Activated CD8-positive, alpha-beta T cell treated with anti-CD3 and anti-CD28 coated beads for 36 hours (primary cell): ENCODE results near the gene TNFAIP1. TPM values are rescaled to one million over a fixed set of nuclear protein-coding genes. Genes with fewer than 3 reads are reported as not detected.

Experiments used
- ATAC-seq: fragments of 200-7000 bp; cut with Tn5 transposase; one replicate; pipeline ENCODE4 v1.10.0; 2021; ENCODE audit warnings: mild to moderate bottlenecking, moderate library complexity
- CTCF ChIA-PET: fragments of 350-600 bp; sonication (Branson Sonifier 250); formaldehyde crosslinking; loops from one replicate; lab custom pipeline; 2021; ENCODE audit warnings: antibody characterized with exemption; lab: Charles Lee
- POLR2A ChIA-PET: fragments of 350-600 bp; sonication (Branson Sonifier 250); formaldehyde crosslinking; loops from one replicate; lab custom pipeline; 2021; ENCODE audit warnings: antibody characterized with exemption; lab: Charles Lee
- DNase-seq: peaks from one replicate; pipeline ENCODE4 v3.0.0-alpha.2; 2020
- H3K27ac Mint-ChIP-seq: one replicate; pipeline ENCODE4 v1.8.0; 2021; ENCODE audit warnings: mild to moderate bottlenecking, mixed read lengths
- H3K27me3 Mint-ChIP-seq: one replicate; pipeline ENCODE4 v1.8.0; 2021; ENCODE audit warnings: mixed read lengths
- H3K36me3 Mint-ChIP-seq: one replicate; pipeline ENCODE4 v1.8.0; 2021; ENCODE audit warnings: low read depth, mixed read lengths
- H3K4me1 Mint-ChIP-seq: one replicate; pipeline ENCODE4 v1.8.0; 2021; ENCODE audit warnings: low read depth, mixed read lengths
- H3K4me3 Mint-ChIP-seq: one replicate; pipeline ENCODE4 v1.8.0; 2021; ENCODE audit warnings: mild to moderate bottlenecking, moderate library complexity, mixed read lengths
- H3K9me3 Mint-ChIP-seq: one replicate; pipeline ENCODE4 v1.8.0; 2021; ENCODE audit warnings: mixed read lengths
- CTCF ChIP-seq: fragments of 200-600 bp; IDR thresholded peaks from one replicate; pipeline ENCODE4 v1.8.0; 2022; ENCODE audit warnings: antibody characterized with exemption, mild to moderate bottlenecking
- intact Hi-C: fragments of 100-400 bp; cut with micrococcal nuclease; formaldehyde crosslinking; loops from one replicate; pipeline ENCODE4 v1.10.0; 2022
- total RNA-seq, 2 experiments: library from RNA; stranded (reverse); gene quantifications; one replicate each; pipeline ENCODE4 v1.2.3, GENCODE V29; 2021

Gene TNFAIP1
- total RNA-seq, 2 experiments from 2014 or later, result 19.5 to 20.9 TPM

GRCh38 chr17:28364665-28365363 lies 29.3 kb downstream of the TNFAIP1 start, which contains the start of gene SEBOX:
TSS of gene SEBOX (minus strand) at chr17:28365199. CDS start at chr17:28365151, 48 bp downstream.
- DNase-seq (no peak), ATAC-seq (no peak)
- Mint-ChIP-seq H3K27ac (no peak within 1 kb of the TSS), H3K36me3 (peaks cover 13% of the 10 kb centered on the region), H3K27me3 (no peaks in the 10 kb centered on the region), H3K4me1 (no peaks in the 10 kb centered on the region), H3K9me3 (no peaks in the 10 kb centered on the region), H3K4me3 (no peak within 1 kb of the TSS)
- TF ChIP-seq CTCF, result no peak
- POLR2A ChIA-PET, result interaction anchor here (0.6 to 1.5 kb wide), 3 partner anchors 20 to 40 kb away, joined by 3 to 8 read pairs (median 3); partner anchors contain the start of genes IFT20 and TNFAIP1
- intact Hi-C loops, result no loop called here
- CTCF ChIA-PET, result no interaction called here

GRCh38 chr17:28365487-28365886 lies 29.9 kb downstream of the TNFAIP1 start:
- ATAC-seq (no peak), DNase-seq (no peak)
- no peaks in the 10 kb centered on the region for H3K27me3 Mint-ChIP-seq
- no peak overlapping the region for H3K4me3 Mint-ChIP-seq
- ChIA-PET CTCF (interaction anchor here (1.7 kb wide), 1 partner anchor 8 kb away, joined by 4 read pairs; the partner anchor contains the start of gene POLDIP2), POLR2A (interaction anchor here (0.6 to 5.5 kb wide), 3 partner anchors 8 to 39 kb away, joined by 3 to 35 read pairs (median 8); partner anchors contain the start of gene POLDIP2)
- no peaks in the 10 kb centered on the region for H3K9me3 Mint-ChIP-seq
- peaks cover 10% of the 10 kb centered on the region for H3K36me3 Mint-ChIP-seq
- no peak overlapping the region for H3K27ac Mint-ChIP-seq
- peaks cover 2% of the 10 kb centered on the region for H3K4me1 Mint-ChIP-seq
- intact Hi-C loops, result no loop called here
- TF ChIP-seq CTCF, result no peak

GRCh38 chr17:28366605-28367004 lies 31.0 kb downstream of the TNFAIP1 start:
- ChIA-PET POLR2A (interaction anchor here (1.1 to 5.5 kb wide), 3 partner anchors 9 to 40 kb away, joined by 3 to 35 read pairs (median 8); partner anchors contain the start of genes POLDIP2 and SLC46A1), CTCF (interaction anchor here (0.9 to 1.7 kb wide), 3 partner anchors 9 to 50 kb away, joined by 3 to 4 read pairs (median 4); partner anchors contain the start of gene POLDIP2)
- Mint-ChIP-seq H3K27ac (no peak overlapping the region), H3K36me3 (no peaks in the 10 kb centered on the region), H3K4me1 (peaks cover 8% of the 10 kb centered on the region), H3K9me3 (no peaks in the 10 kb centered on the region), H3K27me3 (no peaks in the 10 kb centered on the region), H3K4me3 (no peak overlapping the region)
- DNase-seq (no peak), ATAC-seq (no peak)
- TF ChIP-seq CTCF, result no peak
- intact Hi-C loops, result no loop called here

- H3K4me1 Mint-ChIP-seq, result peaks cover 9% of the 10 kb centered on the region
- POLR2A ChIA-PET, result interaction anchor here (1.0 to 5.5 kb wide), 3 partner anchors 11 to 50 kb away, joined by 3 to 35 read pairs (median 5); partner anchors contain the start of gene POLDIP2
- no peak overlapping the region for H3K27ac Mint-ChIP-seq
- H3K27me3 Mint-ChIP-seq, result no peaks in the 10 kb centered on the region
- no peaks in the 10 kb centered on the region for H3K9me3 Mint-ChIP-seq
- CTCF ChIA-PET, result interaction anchor here (0.6 to 1.5 kb wide), 4 partner anchors 9 to 482 kb away, joined by 3 to 5 read pairs (median 3); no protein-coding TSS in a partner anchor
- ATAC-seq (no peak), DNase-seq (no peak)
- intact Hi-C loops, result no loop called here
- no peak overlapping the region for H3K4me3 Mint-ChIP-seq
- no peak for TF ChIP-seq CTCF
- no peaks in the 10 kb centered on the region for H3K36me3 Mint-ChIP-seq
These were observed 32.2 kb downstream of the TNFAIP1 start for GRCh38 chr17:28367641-28368305.
